Limb (tissue), 2 donors: Measurements from ENCODE around the gene SRGAP3.

Experiments used
- DNase-seq, 2 donors: peaks; one replicate each; pipeline ENCODE4 v3.0.0-alpha.2; 2016; ENCODE audit errors: extremely low spot score in 2 of 2

The SRGAP3 gene

GRCh38 chr3:9118222-9118621, 131.2 kb downstream of the SRGAP3 start:
- DNase-seq, result no peak

DNA sequence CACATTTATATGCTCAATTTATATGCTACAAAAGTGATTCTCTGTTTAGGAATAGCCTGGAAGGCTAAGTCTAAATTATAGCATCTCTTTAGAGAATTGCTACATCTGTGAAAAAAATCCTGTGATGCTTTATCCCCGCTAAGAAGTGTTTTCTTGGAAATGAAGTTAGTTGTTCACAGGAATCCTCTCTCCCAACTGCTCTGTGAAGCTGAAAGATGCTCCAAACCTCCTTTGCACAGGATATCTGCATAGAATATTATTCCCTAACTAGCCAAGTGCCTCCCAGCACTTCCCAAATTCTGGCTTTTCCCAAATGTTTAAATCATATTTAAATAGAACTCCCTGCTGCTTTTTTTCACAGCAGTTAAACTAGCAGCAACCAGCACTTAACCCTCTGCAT, 132.2 kb downstream of the SRGAP3 start:
- peak in 1 of 2 donors; percentile 34 for DNase-seq

DNA sequence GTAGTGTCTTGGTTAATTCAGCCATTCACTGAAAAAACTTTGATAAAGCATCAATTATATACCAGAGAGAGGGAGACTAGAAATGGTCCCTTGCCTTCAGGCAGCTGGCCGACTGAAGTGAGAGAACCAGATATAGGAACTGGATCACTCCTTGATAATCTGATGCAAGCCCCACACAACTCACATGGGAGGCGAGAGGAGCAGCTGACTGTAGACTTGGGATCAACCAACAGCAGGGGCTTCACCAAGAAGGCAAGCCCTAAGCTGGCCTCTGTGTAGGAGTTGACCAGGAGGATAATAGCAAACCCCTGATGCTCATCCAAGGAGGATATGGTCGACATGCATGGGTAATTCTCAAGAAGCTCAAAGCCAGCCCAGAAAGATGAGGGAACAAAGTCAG, 133.1 kb downstream of the SRGAP3 start:
- DNase-seq, result no peak

DNA sequence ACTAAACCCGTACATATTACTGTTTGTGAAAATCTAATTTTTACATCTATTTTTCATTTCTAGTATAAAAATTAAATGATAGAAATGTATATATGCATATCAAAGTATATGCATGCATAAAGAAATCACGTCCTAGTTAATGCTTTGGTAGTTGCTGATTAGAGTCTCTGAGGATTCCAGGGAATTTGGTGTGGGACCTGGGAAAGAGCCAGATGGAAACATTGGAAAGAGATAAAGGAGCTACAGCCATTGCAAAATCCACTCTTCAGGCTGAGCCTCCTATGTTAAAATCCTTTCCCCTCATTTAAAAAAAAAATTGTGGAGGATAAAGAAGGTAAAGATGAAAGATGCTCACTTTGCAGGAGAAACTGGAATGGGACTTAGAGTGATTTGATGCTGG, 134.1 kb downstream of the SRGAP3 start:
- no peak for DNase-seq

- DNase-seq, result no peak
Observed at GRCh38 chr3:9113040-9113439, 136.4 kb downstream of the SRGAP3 start.

GRCh38 chr3:9111866-9112265, 137.6 kb downstream of the SRGAP3 start:
- peak in 1 of 2 donors; percentile 65 for DNase-seq

DNA sequence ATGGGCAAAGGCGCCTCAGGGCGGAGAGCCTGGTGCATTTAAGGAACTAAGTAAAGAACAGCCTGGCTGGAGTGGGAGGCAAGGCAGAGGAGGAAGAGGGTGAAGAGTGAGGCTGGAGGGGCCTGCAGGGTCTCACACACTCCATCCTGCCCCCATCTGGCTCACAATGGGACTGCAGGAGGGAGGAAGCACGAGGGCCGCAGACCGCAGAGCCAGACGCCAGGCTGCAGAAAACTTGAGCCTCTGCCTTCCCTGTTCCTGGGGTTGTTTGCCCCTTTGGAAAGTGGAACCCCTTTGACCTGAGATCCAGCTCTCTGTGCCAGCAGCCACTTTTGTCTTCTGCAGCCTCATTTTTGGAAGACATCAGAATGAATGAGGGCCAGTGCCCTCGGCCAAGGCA, 138.0 kb downstream of the SRGAP3 start:
- DNase-seq, result no peak

DNA sequence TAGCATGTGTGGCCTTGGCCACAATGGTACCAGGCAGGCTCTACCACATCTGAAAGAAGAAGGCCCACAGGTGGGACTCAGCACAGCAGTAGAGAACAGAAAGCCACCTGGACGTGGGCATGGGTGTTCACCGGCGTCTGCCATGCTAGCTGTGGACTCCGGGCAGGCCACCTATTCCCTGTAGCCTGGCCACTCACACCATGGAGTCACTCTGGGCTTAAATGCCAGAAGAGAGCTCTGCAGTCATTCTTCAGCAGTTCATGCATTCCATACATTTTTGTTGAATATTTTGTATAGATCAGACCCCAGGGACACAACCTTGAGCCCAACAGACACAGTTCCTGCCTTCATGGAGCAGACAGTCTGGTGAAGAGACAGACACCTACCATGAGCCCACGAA, 138.6 kb downstream of the SRGAP3 start:
- no peak for DNase-seq

GRCh38 chr3:9110316-9110715, 139.1 kb downstream of the SRGAP3 start:
- DNase-seq, result no peak

DNA sequence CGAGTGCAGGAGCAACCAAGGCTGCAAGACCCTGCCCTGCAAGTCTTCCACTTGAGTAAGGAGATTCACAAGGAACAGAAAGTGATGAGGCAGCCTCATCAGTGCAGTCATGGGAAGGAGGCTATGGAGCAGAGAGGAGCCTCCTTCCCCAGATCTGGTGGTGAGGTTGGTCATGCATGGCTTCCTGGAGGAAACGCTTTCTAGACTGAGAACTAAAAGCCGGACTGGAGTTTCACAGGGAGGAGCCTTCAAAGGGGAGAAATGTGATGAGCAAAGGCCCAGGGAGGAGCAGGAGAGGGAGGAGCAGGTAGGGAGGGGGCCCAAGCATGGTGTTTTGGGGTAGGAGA, 139.9 kb downstream of the SRGAP3 start:
- DNase-seq, result no peak

- no peak for DNase-seq
Observed at GRCh38 chr3:9108876-9109567, 140.4 kb downstream of the SRGAP3 start.

- no peak for DNase-seq
Observed at GRCh38 chr3:9107738-9108137, 141.7 kb downstream of the SRGAP3 start.

DNA sequence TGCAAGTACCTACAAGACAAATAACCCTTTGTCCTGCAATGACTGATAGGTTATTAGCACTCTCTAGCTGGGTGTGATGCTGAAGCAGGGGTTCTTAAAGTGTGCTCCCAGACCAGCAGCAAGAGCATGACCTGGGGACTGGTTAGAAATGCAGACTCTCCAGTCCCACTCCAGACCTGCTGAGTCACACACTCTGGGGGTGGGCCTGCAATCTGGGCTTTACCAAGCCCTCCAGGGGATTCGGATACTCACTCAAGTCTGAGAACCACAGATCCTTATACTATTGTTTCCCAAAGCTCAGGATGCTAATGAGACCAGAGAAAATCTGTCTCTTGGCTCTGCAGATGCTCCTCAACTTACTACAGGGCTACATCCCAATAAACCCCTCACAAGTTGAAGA, 144.0 kb downstream of the SRGAP3 start:
- DNase-seq, result no peak

DNA sequence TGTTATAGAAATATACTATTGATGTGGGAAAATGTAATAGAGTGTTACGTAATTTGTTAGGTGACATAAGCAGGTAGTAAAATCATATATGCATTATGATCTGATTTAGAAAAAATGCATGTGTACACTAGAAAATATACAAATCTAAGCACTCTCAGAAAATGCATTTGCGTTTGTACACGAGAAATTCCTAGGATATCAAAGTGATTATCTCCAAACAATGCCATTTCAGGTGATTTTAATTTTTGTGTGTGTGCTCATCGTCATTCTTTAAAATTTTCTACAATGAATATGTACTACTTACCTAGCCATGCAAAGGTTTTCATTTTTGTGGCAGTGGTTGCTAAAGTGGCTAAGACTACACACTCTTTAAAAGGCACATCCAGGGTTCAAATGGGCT, 145.3 kb downstream of the SRGAP3 start:
- no peak for DNase-seq

- peak; percentile 15 to 64 for DNase-seq
Observed at GRCh38 chr3:9102240-9102981, 147.0 kb downstream of the SRGAP3 start.

DNA sequence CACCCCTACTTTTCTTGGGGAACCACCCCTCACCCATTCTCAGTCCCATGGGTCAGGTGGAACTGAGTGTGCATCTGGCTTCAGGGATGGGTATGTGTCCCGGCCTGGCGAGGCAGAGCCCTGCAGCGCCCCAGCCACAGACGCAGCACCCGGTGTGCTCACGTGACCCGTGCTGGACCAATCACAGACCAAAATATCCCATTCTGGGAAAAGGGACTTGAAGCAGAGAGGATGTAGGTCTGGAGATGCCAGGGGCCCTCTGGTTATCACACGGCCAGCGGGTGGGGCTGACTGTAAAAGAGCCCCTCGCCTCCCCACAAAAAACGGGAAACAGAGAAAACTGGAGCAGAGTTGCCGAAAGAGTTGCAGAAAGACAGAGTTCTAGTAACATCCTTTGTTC, 148.2 kb downstream of the SRGAP3 start:
- peak in 1 of 2 donors; percentile 47 for DNase-seq

- DNase-seq, result no peak
Observed at GRCh38 chr3:9100513-9100894, 148.9 kb downstream of the SRGAP3 start.

DNA sequence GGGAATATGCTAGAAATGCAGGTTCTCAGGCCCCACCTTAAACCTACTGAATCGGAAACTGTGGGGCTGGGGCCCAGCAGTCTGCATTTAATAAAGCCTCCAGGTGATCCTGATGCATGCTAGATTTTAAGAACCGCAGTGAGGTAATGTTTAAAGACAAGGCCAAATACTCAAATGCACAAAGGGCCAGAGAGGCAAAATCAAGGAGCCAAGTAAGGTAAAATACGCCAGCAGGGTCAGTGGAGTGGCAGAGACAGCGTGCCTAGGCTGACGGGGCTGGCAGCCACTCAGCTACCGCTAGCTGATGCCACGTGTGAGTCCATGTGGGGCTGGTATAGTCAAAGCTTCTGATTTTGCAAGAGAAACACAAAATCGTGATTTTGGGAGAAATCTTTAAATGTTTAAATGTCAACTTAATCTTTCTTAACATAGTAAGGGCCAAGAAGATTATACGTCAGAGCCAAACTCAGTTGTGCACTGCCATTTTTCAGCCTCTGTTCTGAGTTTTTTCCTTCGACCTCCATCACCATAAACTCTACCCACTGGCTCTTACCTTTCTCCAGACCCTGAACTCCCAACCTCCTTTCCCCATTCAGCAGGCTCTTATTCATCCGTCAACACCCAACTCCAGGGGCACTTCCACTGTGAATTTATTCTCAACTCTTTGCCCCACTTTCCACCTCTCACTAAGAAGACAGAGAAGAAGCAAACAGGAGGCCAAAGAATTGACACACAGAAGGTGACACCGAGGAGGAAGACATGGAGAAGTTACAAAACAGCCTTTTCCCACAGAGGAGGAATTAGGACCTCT, 149.5 kb downstream of the SRGAP3 start:
- no peak for DNase-seq

DNA sequence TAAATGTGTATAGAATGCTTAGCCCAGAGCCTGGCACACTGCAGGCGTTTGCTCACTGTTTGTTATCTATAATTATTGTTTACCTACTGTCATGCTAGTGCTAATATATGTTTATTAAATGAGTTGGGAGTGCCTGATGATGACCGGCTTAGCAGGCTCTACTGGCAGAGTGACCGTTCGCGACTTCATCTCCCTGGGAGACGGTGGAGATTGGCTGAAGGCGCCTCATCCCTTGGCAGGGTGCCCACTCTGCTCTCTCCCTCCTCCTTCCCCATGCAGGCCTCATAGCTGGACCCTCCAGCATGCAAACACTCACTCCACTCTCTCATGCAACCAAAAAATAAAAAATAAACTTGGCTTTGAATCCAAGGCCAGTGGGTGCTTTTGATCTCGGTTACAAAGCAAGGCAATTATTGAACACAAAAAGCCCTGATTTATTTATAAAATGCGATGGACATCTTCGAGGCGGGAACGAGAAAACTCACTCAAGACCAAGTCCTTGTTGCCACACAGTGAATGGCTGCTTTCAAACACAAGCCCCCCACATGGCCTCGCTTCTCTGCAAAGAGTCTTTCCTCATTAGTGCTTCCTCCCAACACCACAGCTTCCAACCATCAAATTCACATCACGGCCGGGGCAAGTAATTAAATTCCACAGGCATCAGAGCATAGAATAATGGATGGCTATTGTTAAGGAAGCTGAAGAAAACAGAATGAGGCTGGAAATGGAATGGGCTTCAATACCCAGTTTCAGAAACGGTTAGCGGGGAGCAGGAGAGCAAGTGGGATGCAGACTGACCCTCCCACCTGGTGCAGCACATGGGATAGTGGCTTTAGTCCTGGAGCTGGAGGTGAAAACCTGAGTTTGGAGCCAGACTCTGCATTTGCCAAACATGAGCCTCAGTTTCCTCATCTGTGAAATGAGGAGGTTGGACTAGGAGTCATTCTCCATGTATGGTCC, 150.4 kb downstream of the SRGAP3 start:
- peak in 1 of 2 donors; percentile 70 for DNase-seq

DNA sequence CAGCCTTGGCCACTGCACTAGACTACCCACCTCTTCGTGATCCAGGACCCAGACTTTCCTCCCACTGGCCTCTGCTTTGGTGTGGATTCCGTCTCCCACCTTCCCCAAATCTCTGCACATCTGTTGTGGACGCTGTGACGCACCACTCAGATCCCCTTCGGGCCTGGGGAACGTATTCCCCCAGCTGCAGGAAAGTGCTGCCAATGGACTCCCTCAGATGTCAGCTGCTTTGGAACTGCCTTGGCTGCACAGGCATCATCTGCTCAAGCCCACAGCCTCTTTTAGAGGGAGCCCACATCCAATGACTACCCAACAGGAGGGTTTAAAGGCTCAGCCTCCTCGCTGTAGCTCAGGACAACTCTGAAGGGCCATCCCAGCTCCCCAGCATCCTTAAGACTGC, 152.0 kb downstream of the SRGAP3 start:
- DNase-seq, result no peak
